Parathyroid adenoma (tissue), 2 donors: ENCODE data around the gene HPCAL1.

Experiments
- H2AFZ ChIP-seq: fragments of 300-600 bp; sonication (generic); one replicate; pipeline ENCODE4 v1.7.0; 2017; ENCODE audit warnings: antibody characterized with exemption, mild to moderate bottlenecking
- H3K27ac ChIP-seq: fragments of 300-600 bp; sonication (generic); one replicate; pipeline ENCODE4 v1.7.0; 2017
- H3K27me3 ChIP-seq: fragments of 300-600 bp; sonication (generic); one replicate; pipeline ENCODE4 v1.7.0; 2017; ENCODE audit warnings: low read length; ENCODE audit not compliant: control insufficient read depth, insufficient read depth
- H3K36me3 ChIP-seq: fragments of 300-600 bp; sonication (generic); one replicate; pipeline ENCODE4 v1.7.0; 2017; ENCODE audit warnings: low read length; ENCODE audit not compliant: control insufficient read depth, insufficient read depth
- H3K4me1 ChIP-seq: fragments of 300-600 bp; sonication (generic); one replicate; pipeline ENCODE4 v1.7.0; 2017; ENCODE audit warnings: control low read depth
- H3K4me2 ChIP-seq: fragments of 300-600 bp; sonication (generic); one replicate; pipeline ENCODE4 v1.7.0; 2017; ENCODE audit warnings: low read length
- H3K4me3 ChIP-seq: fragments of 300-600 bp; sonication (generic); one replicate; pipeline ENCODE4 v1.7.0; 2017; ENCODE audit warnings: low read depth, low read length
- H3K79me2 ChIP-seq: fragments of 300-600 bp; sonication (generic); one replicate; pipeline ENCODE4 v1.7.0; 2017; ENCODE audit warnings: control low read depth
- H3K9ac ChIP-seq: fragments of 300-600 bp; sonication (generic); one replicate; pipeline ENCODE4 v1.7.0; 2017; ENCODE audit warnings: mild to moderate bottlenecking
- H3K9me3 ChIP-seq: fragments of 300-600 bp; sonication (generic); one replicate; pipeline ENCODE4 v1.7.0; 2017; ENCODE audit warnings: low read length; ENCODE audit not compliant: control insufficient read depth
- CTCF ChIP-seq: fragments of 300-600 bp; sonication (generic); IDR thresholded peaks from one replicate; pipeline ENCODE4 v1.7.0; 2017; ENCODE audit warnings: antibody characterized with exemption, mild to moderate bottlenecking
- donor health status: primary hyperparathyroidism.

HPCAL1 gene

GRCh38 chr2:10375570-10376281, 73.0 kb downstream of the HPCAL1 start:
- no peak overlapping the region for H3K27ac ChIP-seq

GRCh38 chr2:10377052-10377746, 74.5 kb downstream of the HPCAL1 start:
- TF ChIP-seq CTCF = no peak
- Histone ChIP-seq H3K36me3 (no peaks in the 10 kb centered on the region), H2AFZ (no peak overlapping the region), H3K27ac (no peak overlapping the region), H3K79me2 (no peaks in the 10 kb centered on the region), H3K27me3 (no peaks in the 10 kb centered on the region), H3K4me2 (no peak overlapping the region), H3K9me3 (no peaks in the 10 kb centered on the region), H3K9ac (no peak overlapping the region), H3K4me3 (no peak overlapping the region), H3K4me1 (peaks cover 3% of the 10 kb centered on the region)

More at GRCh38 chr2:10375570-10376281, 73.0 kb downstream of the HPCAL1 start:
- Histone ChIP-seq H2AFZ (no peak overlapping the region), H3K4me3 (no peak overlapping the region), H3K4me2 (no peak overlapping the region), H3K27me3 (no peaks in the 10 kb centered on the region), H3K9me3 (no peaks in the 10 kb centered on the region), H3K4me1 (peaks cover 3% of the 10 kb centered on the region), H3K36me3 (no peaks in the 10 kb centered on the region), H3K79me2 (no peaks in the 10 kb centered on the region), H3K9ac (no peak overlapping the region)
- TF ChIP-seq CTCF = no peak

- Histone ChIP-seq H3K27me3 (no peaks in the 10 kb centered on the region), H3K4me3 (no peak overlapping the region), H3K36me3 (no peaks in the 10 kb centered on the region), H3K79me2 (no peaks in the 10 kb centered on the region), H3K4me1 (peaks cover 3% of the 10 kb centered on the region), H2AFZ (no peak overlapping the region), H3K9me3 (no peaks in the 10 kb centered on the region), H3K9ac (no peak overlapping the region), H3K27ac (no peak overlapping the region), H3K4me2 (no peak overlapping the region)
- TF ChIP-seq CTCF = no peak
These were observed 75.0 kb downstream of the HPCAL1 start for GRCh38 chr2:10377747-10378085.

- TF ChIP-seq CTCF = no peak
- H3K36me3 ChIP-seq = no peaks in the 10 kb centered on the region
- H3K27ac ChIP-seq = no peak overlapping the region
- no peak overlapping the region for H3K4me3 ChIP-seq
- no peaks in the 10 kb centered on the region for H3K27me3 ChIP-seq
- H2AFZ ChIP-seq = no peak overlapping the region
- no peaks in the 10 kb centered on the region for H3K79me2 ChIP-seq
- H3K4me2 ChIP-seq = no peak overlapping the region
- H3K9ac ChIP-seq = no peak overlapping the region
- no peaks in the 10 kb centered on the region for H3K9me3 ChIP-seq
- peaks cover 3% of the 10 kb centered on the region for H3K4me1 ChIP-seq
These were observed 75.5 kb downstream of the HPCAL1 start for GRCh38 chr2:10378189-10378588.
